B cell (primary cell): Measurements from ENCODE around the gene PRELID2. TPM values are rescaled to one million over a fixed set of nuclear protein-coding genes. Genes with fewer than 3 reads are reported as not detected.

Source experiments
- ATAC-seq: fragments of 200-7000 bp; cut with Tn5 transposase; one replicate; pipeline ENCODE4 v1.10.0; 2021; ENCODE audit warnings: low read depth, mild to moderate bottlenecking, moderate number of reproducible peaks, moderate library complexity
- CTCF ChIA-PET: fragments of 350-600 bp; sonication (Branson Sonifier 250); formaldehyde crosslinking; loops from one replicate; lab custom pipeline; 2021; ENCODE audit warnings: antibody characterized with exemption, inconsistent platforms; lab: Charles Lee
- POLR2A ChIA-PET: fragments of 350-600 bp; sonication (Branson Sonifier 250); formaldehyde crosslinking; loops from one replicate; lab custom pipeline; 2021; ENCODE audit warnings: antibody characterized with exemption; lab: Charles Lee
- DNase-seq: peaks from one replicate; pipeline ENCODE4 v3.0.0; 2013
- H2AFZ ChIP-seq: 2 replicates; pipeline ENCODE4 v1.6.1; 2012; ENCODE audit warnings: mild to moderate bottlenecking, low read depth, low read length; ENCODE audit not compliant: insufficient read depth, poor library complexity, severe bottlenecking
- H3K27ac ChIP-seq, 2 donors: 1 replicate in 1 of 2; 2 replicates in 1 of 2; pipeline ENCODE4 v1.5.1; 2012 to 2013; ENCODE audit warnings: low read length in 2 of 2, mild to moderate bottlenecking in 2 of 2, moderate library complexity in 1 of 2
- H3K27me3 ChIP-seq, 4 experiments: fragments of 200-600 bp in 1 of 4; sonication (generic) in 1 of 4; replicated peaks in 1 of 4; 1 replicate in 2 of 4; 2 replicates in 2 of 4; pipeline versions ENCODE4 v1.6.1 to v1.7.0; 2013 to 2016; ENCODE audit warnings: low read length in 3 of 4, mild to moderate bottlenecking in 2 of 4, mixed read lengths in 1 of 4, moderate library complexity in 1 of 4; ENCODE audit not compliant: insufficient read depth in 4 of 4, control insufficient read depth in 3 of 4; ENCODE audit errors: control extremely low read depth in 1 of 4
- H3K36me3 ChIP-seq, 2 experiments: replicated peaks in 1 of 2; 1 replicate in 1 of 2; 2 replicates in 1 of 2; pipeline versions ENCODE4 v1.6.1 to v1.7.1; 2013; ENCODE audit warnings: low read length in 1 of 2; ENCODE audit not compliant: insufficient read depth in 2 of 2, control insufficient read depth in 1 of 2; ENCODE audit errors: control extremely low read depth in 1 of 2, extremely low read depth in 1 of 2
- H3K4me1 ChIP-seq, 2 donors: fragments of 200-600 bp in 1 of 2; sonication (generic) in 1 of 2; 1 replicate in 1 of 2; 2 replicates in 1 of 2; pipeline versions ENCODE4 v1.5.1 to v1.6.1; 2013 to 2017; ENCODE audit warnings: low read length in 2 of 2; ENCODE audit not compliant: control insufficient read depth in 2 of 2, insufficient read depth in 2 of 2
- H3K4me2 ChIP-seq: replicated peaks from 2 replicates; pipeline ENCODE3; 2012; ENCODE audit warnings: mild to moderate bottlenecking, low read depth, low read length; ENCODE audit not compliant: poor library complexity, severe bottlenecking
- H3K4me3 ChIP-seq, 5 experiments: fragments of 200-600 bp in 1 of 5; sonication (generic) in 1 of 5; 1 replicate in 3 of 5; 2 replicates in 2 of 5; pipeline versions ENCODE4 v1.5.1 to v1.7.0; 2011 to 2016; ENCODE audit warnings: low read length in 4 of 5, mild to moderate bottlenecking in 4 of 5, low read depth in 2 of 5, control low read depth in 1 of 5, moderate library complexity in 1 of 5; ENCODE audit not compliant: insufficient read depth in 1 of 5; ENCODE audit errors: control extremely low read depth in 1 of 5, extremely low read depth in 1 of 5
- H3K79me2 ChIP-seq: fragments of 200-600 bp; sonication (generic); one replicate; pipeline ENCODE4 v1.6.0; 2016; ENCODE audit warnings: low read length; ENCODE audit not compliant: control insufficient read depth, insufficient read depth
- H3K9ac ChIP-seq: fragments of 200-600 bp; sonication (generic); 2 replicates; pipeline ENCODE4 v1.6.1; 2017; ENCODE audit warnings: mild to moderate bottlenecking, low read length, moderate library complexity
- H3K9me3 ChIP-seq, 3 donors: one replicate each; pipeline versions ENCODE4 v1.6.1 to v1.7.1; 2013; ENCODE audit warnings: low read length in 2 of 3; ENCODE audit not compliant: control insufficient read depth in 2 of 3, insufficient read depth in 1 of 3; ENCODE audit errors: control extremely low read depth in 1 of 3
- H4K20me1 ChIP-seq: 2 replicates; pipeline ENCODE4 v1.6.0; 2012; ENCODE audit warnings: mild to moderate bottlenecking, low read length; ENCODE audit not compliant: insufficient read depth, control insufficient read depth, poor library complexity, severe bottlenecking
- H3K27ac Mint-ChIP-seq: one replicate; pipeline ENCODE4 v1.8.0; 2021; ENCODE audit warnings: mixed read lengths
- H3K27me3 Mint-ChIP-seq: one replicate; pipeline ENCODE4 v1.8.0; 2021; ENCODE audit warnings: mixed read lengths
- H3K4me1 Mint-ChIP-seq: one replicate; pipeline ENCODE4 v1.8.0; 2021; ENCODE audit warnings: mixed read lengths
- H3K4me3 Mint-ChIP-seq: one replicate; pipeline ENCODE4 v1.8.0; 2021; ENCODE audit warnings: mixed read lengths
- H3K9me3 Mint-ChIP-seq: one replicate; pipeline ENCODE4 v1.8.0; 2022; ENCODE audit warnings: mixed read lengths; ENCODE audit not compliant: insufficient read depth
- CTCF ChIP-seq: fragments of 200-600 bp; IDR thresholded peaks from one replicate; pipeline ENCODE4 v1.8.0; 2022; ENCODE audit warnings: antibody characterized with exemption, mild to moderate bottlenecking
- EZH2 ChIP-seq: IDR thresholded peaks from 2 replicates; pipeline ENCODE4 v1.6.1; 2012; ENCODE audit warnings: borderline replicate concordance, low read depth, mild to moderate bottlenecking, moderate library complexity, low read length; ENCODE audit not compliant: insufficient read depth, poor library complexity, severe bottlenecking
- WGBS: methylation state at CpG from one replicate; pipeline ENCODE4 v1.1.5; 2013; ENCODE audit warnings: missing lambda C conversion rate; ENCODE audit not compliant: insufficient coverage; 5-methylcytosine and 5-hydroxymethylcytosine counted together
- intact Hi-C: fragments of 100-400 bp; cut with micrococcal nuclease; formaldehyde crosslinking; loops from one replicate; pipeline ENCODE4 v1.10.0; 2022
- polyA plus RNA-seq: library from polyadenylated mRNA; depleted of rRNA; stranded (reverse); fragments of >200 nt; gene quantifications from 2 replicates; pipeline ENCODE4 v1.2.3, GENCODE V29; 2012
- total RNA-seq, 2 donors: library from RNA; stranded (reverse); fragments of 120-200 nt in 1 of 2; gene quantifications; 1 replicate in 1 of 2; 2 replicates in 1 of 2; pipeline versions ENCODE4 v1.2.3 to v1.2.4, GENCODE V29; 2013 to 2022

PRELID2 gene
- total and polyA plus RNA-seq, 2 donors (not counting 1 experiment from before 2014, with no cell fraction given), result 0.63 to 2.7 TPM

- Mint-ChIP-seq H3K27me3 (no peaks in the 10 kb centered on the region), H3K4me3 (no peak overlapping the region), H3K4me1 (peaks cover 5% of the 10 kb centered on the region), H3K27ac (no peak overlapping the region), H3K9me3 (no peaks in the 10 kb centered on the region)
- Histone ChIP-seq H3K27me3 (no peaks in the 10 kb centered on the region), H3K4me1 (peaks cover 3 to 8% of the 10 kb centered on the region in 2 donors), H3K27ac (no peak overlapping the region), H3K36me3 (no peaks in the 10 kb centered on the region), H3K4me2 (no peak overlapping the region), H3K79me2 (no peaks in the 10 kb centered on the region), H2AFZ (no peak overlapping the region), H4K20me1 (no peaks in the 10 kb centered on the region), H3K9me3 (no peaks in the 10 kb centered on the region), H3K4me3 (no peak overlapping the region), H3K9ac (no peak overlapping the region)
- ChIA-PET POLR2A (no interaction called here), CTCF (interaction anchor here (1.1 kb wide), 1 partner anchor 1628 kb away, joined by 3 read pairs; no protein-coding TSS in a partner anchor)
- ATAC-seq (no peak), DNase-seq (no peak)
- intact Hi-C loops, result loop anchor here (5.0 kb wide), 3 partner anchors 133 to 1343 kb away; no protein-coding TSS in a partner anchor
- TF ChIP-seq EZH2, result no peak
- TF ChIP-seq CTCF, result no peak
Measured at GRCh38 chr5:145829708-145830361, 5.3 kb downstream of the PRELID2 start.

DNA sequence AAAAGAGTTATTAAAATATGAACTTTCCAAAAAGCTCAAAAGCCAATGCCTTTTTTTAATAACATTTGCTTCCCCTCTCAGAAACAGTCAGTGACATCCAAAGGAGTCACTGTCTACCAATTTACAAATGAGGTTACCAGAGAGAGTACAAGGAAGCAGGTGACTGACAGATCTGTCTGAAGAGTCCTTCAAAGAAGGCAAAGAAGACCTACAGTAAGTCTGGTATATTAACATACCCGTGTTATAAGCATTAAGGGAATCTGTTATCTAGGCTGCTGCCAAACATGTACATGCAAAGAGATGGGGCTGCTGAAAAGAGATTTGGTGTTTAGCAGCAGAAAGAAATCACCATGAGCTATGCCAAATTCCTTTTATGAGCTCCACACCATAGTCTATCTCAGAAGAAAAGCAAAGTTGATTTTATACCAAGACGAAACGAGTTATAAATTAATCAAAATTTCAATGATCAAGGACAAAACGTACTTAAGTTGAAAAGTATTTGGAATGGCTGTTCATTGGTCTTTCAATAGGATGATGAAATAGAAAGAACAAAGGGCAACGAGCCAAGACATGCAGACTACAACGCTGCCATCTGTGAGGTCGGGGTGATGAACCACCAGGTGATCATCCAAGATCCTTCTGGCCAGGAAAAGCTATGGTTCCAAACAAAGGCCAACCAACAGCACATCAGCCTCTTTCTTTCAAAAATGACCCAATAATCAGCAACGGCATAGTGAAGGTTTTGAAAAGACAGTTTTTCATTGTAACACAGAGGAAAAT, 8.1 kb downstream of the PRELID2 start:
- Histone ChIP-seq H3K79me2 (no peaks in the 10 kb centered on the region), H3K9me3 (no peaks in the 10 kb centered on the region), H3K4me1 (no peaks in the 10 kb centered on the region), H2AFZ (no peak overlapping the region), H3K27me3 (no peaks in the 10 kb centered on the region), H3K27ac (no peak overlapping the region), H3K4me2 (no peak overlapping the region), H3K36me3 (no peaks in the 10 kb centered on the region), H3K9ac (no peak overlapping the region), H3K4me3 (no peak overlapping the region), H4K20me1 (no peaks in the 10 kb centered on the region)
- H3K9me3 Mint-ChIP-seq, result no peaks in the 10 kb centered on the region
- H3K4me3 Mint-ChIP-seq, result no peak overlapping the region
- POLR2A ChIA-PET, result no interaction called here
- ATAC-seq, result no peak
- WGBS, result 93% methylated on average over 6 of the region's 8 CpGs
- no peak for DNase-seq
- no peaks in the 10 kb centered on the region for H3K4me1 Mint-ChIP-seq
- CTCF ChIA-PET, result interaction anchor here (0.9 to 3.6 kb wide), 4 partner anchors 8 to 1623 kb away, joined by 3 to 49 read pairs (median 10); partner anchors contain the start of gene PRELID2
- no peak overlapping the region for H3K27ac Mint-ChIP-seq
- H3K27me3 Mint-ChIP-seq, result no peaks in the 10 kb centered on the region
- intact Hi-C loops, result loop anchor here (5.0 kb wide), 3 partner anchors 130 to 1340 kb away; no protein-coding TSS in a partner anchor
- TF ChIP-seq CTCF, result no peak
- no peak for TF ChIP-seq EZH2
